GM19467 (cell line): Measurements from ENCODE around the gene VSX1.

Experiments
- ATAC-seq: cut with Tn5 transposase; IDR thresholded peaks from one replicate; pipeline ENCODE4 v1.9.1; 2021; ENCODE audit warnings: mild to moderate bottlenecking, moderate library complexity; ENCODE audit not compliant: unreplicated experiment

VSX1 gene

DNA sequence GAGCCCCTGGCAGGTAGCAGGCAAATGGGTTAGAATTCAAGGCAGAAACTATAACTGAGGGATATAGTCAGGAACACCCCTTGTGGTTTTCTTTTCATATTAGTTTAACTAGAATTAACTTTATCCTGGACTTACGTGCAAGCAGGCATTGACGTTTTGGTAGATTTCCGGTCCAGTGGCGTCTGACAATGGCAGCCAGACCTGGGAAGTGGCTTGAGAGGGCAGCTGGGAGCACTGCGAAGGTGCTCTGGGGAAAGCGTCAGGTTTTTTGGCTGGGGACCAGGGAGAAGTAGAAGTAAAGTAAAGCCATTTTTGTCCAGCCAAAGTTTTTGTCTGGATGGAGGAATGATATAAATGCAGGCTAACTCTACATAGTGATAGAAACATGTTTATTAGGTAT is 15.6 kb downstream of the VSX1 start:
- ATAC-seq: no peak

GRCh38 chr20:25065625-25066338 is 16.2 kb downstream of the VSX1 start:
- peak; percentile 56 for ATAC-seq

DNA sequence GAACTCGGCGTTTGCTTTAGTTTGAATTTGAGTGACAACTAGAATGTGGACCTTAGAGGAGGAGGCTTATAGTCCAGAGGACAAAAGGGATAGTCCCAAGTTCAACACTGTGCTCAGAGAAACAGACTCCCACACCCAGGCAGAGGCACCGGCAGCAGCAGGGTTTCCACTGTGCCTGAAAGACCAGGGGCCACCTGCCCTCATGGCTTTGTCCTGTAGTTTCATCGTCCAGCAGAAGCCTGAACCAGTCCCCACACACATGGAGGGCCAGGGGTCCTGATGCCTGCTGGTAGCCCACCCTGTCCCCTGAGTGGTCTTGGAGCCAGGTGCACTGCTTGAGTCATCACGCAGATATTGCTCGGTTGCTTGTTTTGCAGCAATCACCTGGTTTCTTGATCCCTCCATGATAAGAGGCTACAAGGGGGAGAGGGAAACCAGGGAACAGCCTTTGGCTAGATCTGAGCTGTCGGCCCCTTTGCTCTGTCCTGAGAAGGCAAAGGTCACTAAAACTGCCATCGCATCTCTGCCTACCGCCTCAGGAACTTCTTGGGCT is 16.8 kb downstream of the VSX1 start:
- ATAC-seq: no peak

- ATAC-seq: no peak
These were observed 17.3 kb downstream of the VSX1 start for GRCh38 chr20:25064561-25065071.

DNA sequence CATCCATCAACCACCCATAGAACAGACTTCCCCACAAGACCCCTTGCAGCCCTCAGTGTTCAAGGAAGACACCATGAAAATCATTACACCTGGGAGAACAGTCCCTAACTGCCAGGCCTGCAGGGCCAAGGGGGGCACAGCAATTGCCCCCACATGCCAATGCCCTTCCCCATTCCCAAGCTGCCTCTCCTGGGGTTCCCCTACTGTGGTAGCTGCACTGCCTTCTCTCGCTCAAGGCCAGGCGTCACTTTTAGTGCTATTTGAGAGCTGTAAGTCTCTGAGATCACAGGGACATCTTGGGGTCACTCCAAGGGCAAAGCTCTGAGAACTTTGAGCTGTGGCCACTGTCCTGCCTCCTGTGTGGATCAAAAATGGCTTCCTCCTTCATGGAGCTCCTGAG is 18.0 kb downstream of the VSX1 start:
- ATAC-seq: no peak

DNA sequence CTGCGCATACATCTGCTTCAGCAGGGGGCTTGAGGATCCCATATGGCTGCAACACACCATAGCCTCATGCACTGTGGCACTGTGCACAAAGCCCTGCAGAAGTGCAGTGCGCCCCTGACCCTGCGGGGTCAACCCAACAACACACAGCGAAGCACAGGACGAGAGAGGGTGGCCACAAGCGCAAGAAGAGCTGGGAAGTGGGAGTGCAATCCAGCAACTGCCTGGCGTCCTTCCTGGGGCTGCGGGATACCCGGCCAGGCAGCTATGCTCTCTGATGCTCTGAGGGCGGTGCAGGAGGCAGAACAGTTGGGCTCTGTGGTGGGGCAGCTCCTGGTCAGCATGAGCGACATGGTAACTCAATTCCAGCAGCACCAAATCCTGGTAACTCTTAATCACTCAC is 18.4 kb downstream of the VSX1 start:
- ATAC-seq: no peak

DNA sequence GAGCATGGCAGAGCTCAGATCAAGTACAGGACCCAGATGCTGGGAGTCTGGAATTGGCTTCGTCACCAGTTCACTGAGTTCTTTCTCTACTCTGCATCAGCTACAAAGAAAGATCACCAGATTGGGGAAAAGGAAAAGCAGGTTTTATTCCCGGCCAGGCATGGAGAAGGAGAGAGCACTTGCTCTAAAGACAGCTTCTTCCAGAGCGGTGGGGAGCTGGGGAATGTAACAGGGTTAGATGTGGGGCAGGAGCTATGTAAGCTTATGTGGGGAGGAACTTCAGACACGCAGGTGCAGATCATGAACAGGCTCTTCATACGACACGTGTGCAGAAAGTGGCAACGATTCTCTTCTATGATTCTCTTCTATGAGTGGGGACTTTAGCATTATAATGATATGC is 19.1 kb downstream of the VSX1 start:
- no peak for ATAC-seq

- ATAC-seq: no peak
These were observed 20.0 kb downstream of the VSX1 start for GRCh38 chr20:25061821-25062530.

GRCh38 chr20:25061103-25061799 is 20.7 kb downstream of the VSX1 start:
- ATAC-seq: no peak

DNA sequence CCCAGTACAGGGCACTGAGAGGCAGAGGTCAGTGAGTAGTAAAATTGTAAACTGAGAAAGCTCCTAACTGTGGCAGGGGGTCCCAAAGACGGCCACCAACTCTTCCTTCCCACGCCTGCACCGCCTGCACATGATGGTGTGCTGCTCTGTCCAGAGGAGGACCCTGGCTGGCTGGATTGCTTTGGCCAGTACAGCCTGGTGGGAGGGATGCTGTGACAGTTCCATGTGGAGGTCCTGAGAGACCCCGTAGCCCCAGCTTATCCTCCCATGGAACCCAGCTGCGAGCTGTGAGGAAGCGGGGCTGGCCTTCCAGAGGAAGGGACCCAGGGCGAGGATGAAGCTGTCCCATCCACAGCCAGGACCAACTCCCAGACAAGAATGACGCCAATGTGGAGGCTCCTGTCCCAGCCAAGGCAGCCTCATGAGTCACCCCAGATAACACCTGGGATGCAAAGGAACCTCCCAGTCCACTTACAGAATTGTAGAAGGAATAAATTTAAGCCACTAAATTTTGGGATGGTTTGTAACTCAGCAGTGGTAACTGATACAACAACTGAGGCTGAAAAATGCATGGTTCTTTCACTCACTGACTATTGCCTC is 22.0 kb downstream of the VSX1 start:
- ATAC-seq: no peak

- ATAC-seq: no peak
These were observed 22.8 kb downstream of the VSX1 start for GRCh38 chr20:25058847-25059810.

- peak; percentile 57 for ATAC-seq
These were observed 23.7 kb downstream of the VSX1 start, which contains the start of gene ACSS1 for GRCh38 chr20:25058051-25058846. Gene ACSS1, minus strand, starts transcription at chr20:25058139. Its CDS starts 37 bp downstream, at chr20:25058102.

DNA sequence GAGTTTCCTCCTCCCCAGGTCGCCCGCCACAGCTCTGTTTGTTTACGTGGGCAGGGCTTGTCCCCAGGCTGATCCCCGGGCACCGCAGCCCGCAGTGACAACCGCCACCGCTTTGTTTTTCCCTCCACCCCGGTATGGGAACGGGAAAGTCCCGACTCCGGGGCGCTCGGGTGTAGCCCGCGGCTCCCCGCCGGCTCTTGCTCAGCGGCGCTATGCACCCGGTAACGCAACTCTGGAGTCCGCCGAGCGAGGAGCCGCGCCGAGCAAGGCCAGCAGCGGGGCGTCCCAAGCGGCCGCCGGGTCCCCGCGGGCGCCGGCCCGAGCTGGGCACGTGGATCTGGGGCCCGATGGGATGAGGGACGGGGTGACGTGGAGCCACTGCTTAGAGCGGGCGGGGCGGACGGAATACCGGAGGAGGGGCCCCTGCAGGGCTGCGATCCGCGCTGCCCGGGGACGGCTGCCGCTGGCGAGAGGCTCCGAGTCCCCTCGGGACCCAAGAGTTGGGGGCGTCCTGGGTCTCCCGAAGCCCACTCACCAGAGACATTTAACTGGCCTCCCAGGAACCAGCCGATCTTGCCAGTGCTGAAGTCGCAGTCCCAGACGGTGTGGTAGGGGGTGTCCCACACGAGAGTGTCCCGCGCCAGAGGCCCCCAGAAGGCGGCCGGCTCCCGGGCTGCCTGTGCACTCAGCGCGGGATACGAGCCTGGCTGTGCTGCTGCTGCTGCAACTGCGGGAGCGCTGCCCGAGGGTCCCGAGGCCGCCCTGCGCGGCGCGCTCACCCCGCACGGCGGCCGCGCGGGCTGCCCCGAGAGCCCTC is 24.5 kb downstream of the VSX1 start:
- peak; percentile 23 for ATAC-seq

DNA sequence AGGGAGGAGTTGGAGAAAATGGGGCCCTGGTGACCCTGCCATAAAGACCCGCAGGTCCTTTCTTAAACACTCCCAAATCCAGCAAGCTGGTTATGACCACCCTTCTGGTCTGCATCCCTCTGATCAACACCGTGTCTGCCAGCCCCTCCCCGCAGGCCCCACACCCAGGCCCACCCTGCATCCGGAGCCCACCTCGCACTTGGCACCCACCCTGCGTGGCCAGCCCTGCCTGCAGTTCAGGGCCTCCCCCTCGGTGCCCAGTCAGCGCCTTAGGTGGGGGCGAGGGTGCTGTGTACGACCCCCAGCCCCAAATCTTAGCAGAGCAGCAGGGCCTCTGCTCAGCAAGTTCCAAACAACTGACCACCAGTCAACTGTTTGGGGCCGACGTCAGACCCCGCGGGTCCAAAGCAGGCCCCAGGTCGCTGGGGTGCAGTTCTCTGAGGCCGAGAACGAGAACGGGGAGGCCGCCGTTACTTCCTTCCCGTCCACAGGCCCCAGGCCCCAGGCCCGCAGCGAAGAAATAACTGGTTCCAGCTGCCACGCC is 25.2 kb downstream of the VSX1 start:
- ATAC-seq: peak; percentile 19

DNA sequence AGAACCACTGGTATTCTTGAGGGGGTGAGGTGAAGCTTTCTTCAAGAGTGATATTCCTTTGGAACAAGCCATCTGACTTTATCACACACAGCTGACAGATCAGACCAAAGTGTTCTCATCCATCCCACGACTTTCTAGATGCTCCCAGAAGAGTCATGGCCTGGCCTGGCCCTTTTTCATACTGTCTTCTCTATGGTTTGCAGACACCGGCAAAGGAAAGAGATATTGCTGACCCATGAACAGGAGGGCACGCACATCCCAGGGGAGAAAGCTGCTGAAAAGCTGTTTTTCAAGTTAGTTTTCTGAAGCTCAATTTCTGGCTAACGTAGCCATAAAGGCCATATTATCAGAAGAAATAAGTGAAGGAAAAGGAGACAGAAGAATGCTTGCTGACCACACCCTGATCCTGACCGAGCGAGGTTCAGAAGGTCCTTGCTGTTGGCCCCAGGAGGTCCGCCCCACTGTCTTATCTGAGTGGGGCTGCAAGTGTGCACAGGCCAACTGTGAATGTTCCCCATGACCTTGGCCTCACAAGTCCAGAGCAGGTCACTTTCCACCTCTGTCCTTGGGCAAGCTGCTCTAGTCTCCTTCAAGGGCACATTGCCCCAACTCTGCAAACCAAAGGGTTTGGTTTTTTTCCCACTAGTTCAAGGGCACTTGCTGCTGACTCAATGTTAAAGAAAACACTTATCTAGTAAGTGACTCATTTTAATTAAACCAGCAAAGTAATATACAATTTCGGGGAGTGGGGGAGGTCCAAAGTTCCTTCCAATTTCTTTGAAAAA is 26.0 kb downstream of the VSX1 start:
- no peak for ATAC-seq

DNA sequence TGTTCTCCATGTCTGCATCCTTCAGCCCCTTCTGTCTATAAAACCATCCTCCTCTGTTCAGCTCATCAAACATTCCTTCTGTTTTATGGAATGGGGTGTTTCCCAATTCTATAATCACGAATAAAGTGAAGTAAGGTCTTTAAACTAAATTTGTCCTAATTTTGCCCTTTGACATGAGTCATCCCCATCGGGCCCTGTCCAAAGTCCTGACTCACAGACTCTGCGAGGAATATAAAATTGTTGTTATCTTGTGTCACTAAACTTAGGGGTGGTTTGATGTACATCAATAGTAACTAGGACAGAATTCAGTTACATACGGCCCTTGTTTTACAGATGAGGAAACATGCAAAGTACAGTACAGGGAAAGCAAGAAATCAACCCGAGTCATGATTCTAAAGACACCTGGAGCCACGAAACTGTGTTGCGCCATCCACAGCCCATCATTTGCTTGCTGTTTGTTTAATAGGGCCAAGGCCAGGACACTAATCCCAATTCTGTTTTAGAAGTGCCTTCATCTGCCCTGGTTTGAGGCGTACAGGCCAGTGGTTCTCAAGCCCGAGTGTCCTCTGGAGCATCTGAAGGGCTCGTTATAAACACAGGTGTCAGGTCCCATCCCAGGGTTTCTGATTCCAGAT is 26.8 kb downstream of the VSX1 start:
- no peak for ATAC-seq
